Esophagus muscularis mucosa (tissue), 4 donors: Measurements from ENCODE around the gene MED25. TPM values are rescaled to one million over a fixed set of nuclear protein-coding genes. Genes with fewer than 3 reads are reported as not detected.

Experiments used
- DNase-seq: peaks from one replicate; pipeline ENCODE4 v3.0.0-alpha.2; 2017; ENCODE audit errors: extremely low spot score
- H3K27ac ChIP-seq, 4 donors: fragments of 200-600 bp; sonication (generic); replicated peaks in 1 of 4; 1 replicate in 3 of 4; 2 replicates in 1 of 4; pipeline ENCODE4 v1.5.1; 2016 to 2019; ENCODE audit warnings: mild to moderate bottlenecking in 1 of 4
- H3K27me3 ChIP-seq, 4 donors: fragments of 200-600 bp; sonication (generic); one replicate each; pipeline versions ENCODE4 v1.5.1 to v1.6.0; 2016 to 2019
- H3K36me3 ChIP-seq, 4 donors: fragments of 200-600 bp; sonication (generic); one replicate each; pipeline ENCODE4 v1.5.1; 2016 to 2019
- H3K4me1 ChIP-seq, 4 donors: fragments of 200-600 bp; sonication (generic); one replicate each; pipeline ENCODE4 v1.5.1; 2016 to 2019
- H3K4me3 ChIP-seq, 4 donors: fragments of 200-600 bp; sonication (generic); 1 replicate in 2 of 4; 2 replicates in 2 of 4; pipeline ENCODE4 v1.5.1; 2016 to 2019; ENCODE audit warnings: mild to moderate bottlenecking in 4 of 4, moderate library complexity in 1 of 4
- H3K9me3 ChIP-seq, 4 donors: fragments of 200-600 bp; sonication (generic); 1 replicate in 3 of 4; 2 replicates in 1 of 4; pipeline ENCODE4 v1.5.1; 2016 to 2019
- CTCF ChIP-seq, 3 experiments: fragments of 200-600 bp in 2 of 3; fragments of 450-650 bp in 1 of 3; sonication (generic) in 2 of 3; IDR thresholded peaks; one replicate each; pipeline ENCODE4 v1.5.1; 2017 to 2019; ENCODE audit warnings: antibody characterized with exemption in 3 of 3, mild to moderate bottlenecking in 2 of 3, moderate library complexity in 1 of 3
- EP300 ChIP-seq: sonication (generic); formaldehyde crosslinking; IDR thresholded peaks from one replicate; pipeline ENCODE4 v1.6.1; 2017; ENCODE audit warnings: antibody characterized with exemption
- POLR2A ChIP-seq: fragments of 450-650 bp; IDR thresholded peaks from one replicate; pipeline ENCODE4 v1.6.1; 2017; ENCODE audit warnings: antibody characterized with exemption, moderate library complexity, mild to moderate bottlenecking, low read depth
- POLR2AphosphoS5 ChIP-seq, 2 donors: sonication (generic); formaldehyde crosslinking; IDR thresholded peaks; one replicate each; pipeline ENCODE4 v1.6.1; 2017; ENCODE audit warnings: antibody characterized with exemption in 2 of 2
- WGBS: methylation state at CpG from one replicate; pipeline ENCODE4 v1.1.5; 2018; 5-methylcytosine and 5-hydroxymethylcytosine counted together
- intact Hi-C: fragments of 100-400 bp; cut with DNase I; formaldehyde crosslinking; loops from one replicate; pipeline ENCODE4 v1.15.1; 2023
- total RNA-seq, 4 donors: library from RNA; depleted of rRNA; stranded (reverse); fragments of >200 nt; gene quantifications; one replicate each; pipeline versions ENCODE4 v1.1.0 to v1.2.1, GENCODE V29; 2016

MED25 gene
- total RNA-seq, 4 donors from 2014 or later, result 22.5 to 36.0 (median 34.1) TPM

DNA sequence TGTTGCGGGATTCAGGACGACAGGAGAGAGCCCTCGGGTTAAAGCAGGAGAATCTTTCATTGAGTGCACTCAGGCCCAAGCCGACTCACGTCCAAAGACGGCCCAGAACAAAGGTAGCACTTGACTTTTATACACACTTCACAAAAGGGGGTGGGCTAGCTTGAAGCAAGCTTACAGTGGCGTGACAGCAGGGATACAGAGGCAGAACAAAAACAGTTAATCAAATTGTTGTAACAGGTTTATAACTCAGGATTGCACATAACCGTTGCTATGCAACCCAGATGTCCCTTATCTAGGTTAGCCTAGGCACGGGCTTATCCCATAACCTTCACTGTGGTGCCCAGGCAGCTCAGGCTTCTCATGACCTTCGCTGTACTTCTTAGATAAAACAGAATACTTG lies 2.0 kb downstream of the MED25 start:
- Histone ChIP-seq H3K27me3 (no peaks in the 10 kb centered on the region), H3K4me1 (peaks cover 27 to 29% (median 29%) of the 10 kb centered on the region in 4 donors), H3K36me3 (peaks cover 7 to 35% (median 20%) of the 10 kb centered on the region in 4 donors), H3K4me3 (no peak overlapping the region), H3K27ac (no peak overlapping the region), H3K9me3 (no peaks in the 10 kb centered on the region)
- TF ChIP-seq EP300, result no peak
- no peak for TF ChIP-seq CTCF (IDR thresholded peaks at IDR 0.05)
- TF ChIP-seq POLR2A, result no peak
- TF ChIP-seq POLR2AphosphoS5 (IDR thresholded peaks at IDR 0.05), result no peak
- WGBS, result 85% methylated on average over 10 of the region's 10 CpGs
- DNase-seq, result no peak
- intact Hi-C loops, result no loop called here

GRCh38 chr19:49823472-49823871 lies 5.4 kb downstream of the MED25 start:
- Histone ChIP-seq H3K36me3 (peaks cover 7 to 51% (median 40%) of the 10 kb centered on the region in 4 donors), H3K9me3 (no peaks in the 10 kb centered on the region), H3K4me3 (no peak overlapping the region), H3K27ac (no peak overlapping the region), H3K4me1 (peaks cover 17 to 21% (median 19%) of the 10 kb centered on the region in 4 donors), H3K27me3 (no peaks in the 10 kb centered on the region)
- TF ChIP-seq EP300 (no peak), CTCF (IDR thresholded peaks at IDR 0.05) (no peak), POLR2AphosphoS5 (IDR thresholded peaks at IDR 0.05) (no peak), POLR2A (no peak)
- DNase-seq, result no peak
- intact Hi-C loops, result no loop called here
- WGBS, result 94% methylated on average over 12 of the region's 12 CpGs

DNA sequence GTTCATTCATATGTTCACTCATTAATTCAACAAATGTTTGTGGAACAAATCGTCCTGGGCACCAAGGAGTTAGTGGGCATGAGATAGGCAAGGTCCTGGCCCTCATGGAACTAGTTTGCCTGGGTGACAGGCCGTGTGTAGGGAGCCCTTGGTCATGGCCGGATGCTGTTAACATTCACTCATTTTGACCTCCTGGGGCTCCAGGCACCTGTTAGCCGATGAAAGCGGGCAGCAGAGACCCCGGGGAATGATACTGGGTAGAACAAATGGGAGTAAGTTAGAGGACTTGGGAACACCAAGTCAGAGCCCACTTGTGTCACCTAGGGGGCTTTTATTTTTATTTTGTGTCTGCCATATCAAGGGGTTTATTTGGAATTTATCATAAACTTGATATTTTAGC lies 6.6 kb downstream of the MED25 start:
- H3K9me3 ChIP-seq, result no peaks in the 10 kb centered on the region
- intact Hi-C loops, result no loop called here
- H3K4me1 ChIP-seq, result peaks cover 5 to 12% (median 7%) of the 10 kb centered on the region in 4 donors
- TF ChIP-seq CTCF (IDR thresholded peaks at IDR 0.05) (no peak), EP300 (no peak), POLR2A (no peak), POLR2AphosphoS5 (IDR thresholded peaks at IDR 0.05) (no peak)
- DNase-seq, result no peak
- WGBS, result 79% methylated on average over 6 of the region's 6 CpGs
- H3K27me3 ChIP-seq, result no peaks in the 10 kb centered on the region
- H3K36me3 ChIP-seq, result peaks cover 7 to 63% (median 52%) of the 10 kb centered on the region in 4 donors
- no peak overlapping the region for H3K27ac ChIP-seq
- no peak overlapping the region for H3K4me3 ChIP-seq

DNA sequence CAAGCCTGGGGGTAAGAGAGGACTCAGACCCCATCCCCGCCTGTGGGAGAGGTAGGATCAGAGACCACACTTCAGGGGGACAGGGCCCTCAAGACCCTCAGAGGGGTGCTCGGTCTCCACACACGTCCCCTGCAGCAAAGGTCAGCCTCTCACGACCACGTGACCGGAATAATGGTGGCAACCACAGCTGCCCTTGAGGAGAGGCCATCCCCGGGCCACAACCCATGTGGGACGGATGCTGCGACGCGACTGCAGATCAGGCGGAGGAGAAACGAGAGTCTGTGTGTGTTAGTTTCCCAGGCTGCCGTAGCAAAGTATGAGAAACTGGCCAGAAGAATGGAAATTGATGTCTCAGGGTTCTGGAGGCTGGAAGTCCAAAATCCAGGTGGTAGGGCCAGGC lies 8.9 kb downstream of the MED25 start:
- no peaks in the 10 kb centered on the region for H3K27me3 ChIP-seq
- H3K4me1 ChIP-seq, result no peaks in the 10 kb centered on the region
- no peak overlapping the region for H3K4me3 ChIP-seq
- TF ChIP-seq EP300 (no peak), CTCF (IDR thresholded peaks at IDR 0.05) (no peak), POLR2AphosphoS5 (IDR thresholded peaks at IDR 0.05) (no peak), POLR2A (no peak)
- DNase-seq, result no peak
- peaks cover 12 to 78% (median 69%) of the 10 kb centered on the region in 4 donors for H3K36me3 ChIP-seq
- 85% methylated on average over 14 of the region's 14 CpGs for WGBS
- H3K27ac ChIP-seq, result no peak overlapping the region
- intact Hi-C loops, result no loop called here
- H3K9me3 ChIP-seq, result no peaks in the 10 kb centered on the region

DNA sequence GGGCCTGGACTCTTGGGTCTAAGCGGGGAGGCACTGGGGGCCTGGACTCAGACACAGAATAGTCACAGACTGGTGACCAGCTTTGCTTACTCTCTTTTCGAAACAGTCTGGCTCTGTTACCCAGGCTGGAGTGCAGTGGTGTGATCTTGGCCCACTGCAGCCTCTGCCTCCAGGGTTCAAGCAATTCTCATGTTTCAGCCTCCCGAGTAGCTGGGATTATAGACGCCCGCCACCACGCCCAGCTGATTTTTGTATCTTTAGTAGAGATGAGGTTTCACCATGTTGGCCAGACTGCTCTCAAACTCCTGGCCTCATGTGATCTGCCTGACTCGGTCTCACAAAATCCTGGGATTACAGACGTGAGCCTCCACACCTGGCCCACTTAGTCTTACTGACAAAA lies 11.1 kb downstream of the MED25 start:
- Histone ChIP-seq H3K4me3 (no peak overlapping the region), H3K36me3 (peaks cover 27 to 84% (median 76%) of the 10 kb centered on the region in 4 donors), H3K9me3 (no peaks in the 10 kb centered on the region), H3K27me3 (no peaks in the 10 kb centered on the region), H3K4me1 (no peaks in the 10 kb centered on the region), H3K27ac (no peak overlapping the region)
- intact Hi-C loops, result no loop called here
- DNase-seq, result no peak
- 82% methylated on average over 6 of the region's 8 CpGs for WGBS
- TF ChIP-seq POLR2A (no peak), CTCF (IDR thresholded peaks at IDR 0.05) (no peak), EP300 (no peak)
